MM.1S (cell line): ENCODE data around the gene UBAC2.

Experiments
- DNase-seq: peaks from one replicate; pipeline ENCODE4 v3.0.0-alpha.2; 2015
- H2AFZ ChIP-seq: fragments of 300-600 bp; sonication (generic); 2 replicates; pipeline ENCODE4 v1.6.0; 2016; ENCODE audit warnings: antibody characterized with exemption, low read length
- H3F3A ChIP-seq: fragments of 300-600 bp; sonication (generic); 2 replicates; pipeline ENCODE4 v1.6.1; 2016; ENCODE audit warnings: mild to moderate bottlenecking, antibody characterized with exemption, low read length, moderate library complexity, mixed read lengths; ENCODE audit not compliant: insufficient read depth
- H3K27ac ChIP-seq: fragments of 300-600 bp; sonication (generic); 2 replicates; pipeline ENCODE4 v1.5.1; 2016; ENCODE audit warnings: mild to moderate bottlenecking, low read length
- H3K27me3 ChIP-seq: fragments of 300-600 bp; sonication (generic); replicated peaks from 2 replicates; pipeline ENCODE4 v1.6.0; 2016; ENCODE audit warnings: low read length; ENCODE audit not compliant: insufficient read depth
- H3K36me3 ChIP-seq: fragments of 300-600 bp; sonication (generic); replicated peaks from 2 replicates; pipeline ENCODE4 v1.6.1; 2016; ENCODE audit warnings: mild to moderate bottlenecking, low read length, mixed read lengths; ENCODE audit not compliant: insufficient read depth
- H3K4me1 ChIP-seq: fragments of 300-600 bp; sonication (generic); 2 replicates; pipeline ENCODE4 v1.6.1; 2016; ENCODE audit warnings: low read length, mixed read lengths
- H3K4me2 ChIP-seq: fragments of 300-600 bp; sonication (generic); 2 replicates; pipeline ENCODE4 v1.6.0; 2016; ENCODE audit warnings: low read depth, low read length
- H3K4me3 ChIP-seq: fragments of 300-600 bp; sonication (generic); 2 replicates; pipeline ENCODE4 v1.5.1; 2016; ENCODE audit warnings: low read length, mixed read lengths
- H3K79me2 ChIP-seq: fragments of 300-600 bp; sonication (generic); 2 replicates; pipeline ENCODE4 v1.6.1; 2016; ENCODE audit warnings: mixed run types, low read length, mixed read lengths
- H3K9ac ChIP-seq: fragments of 300-600 bp; sonication (generic); 2 replicates; pipeline ENCODE4 v1.6.1; 2016; ENCODE audit warnings: low read length, mixed read lengths
- H3K9me2 ChIP-seq: fragments of 300-600 bp; sonication (generic); replicated peaks from 2 replicates; pipeline ENCODE4 v1.6.1; 2016; ENCODE audit warnings: mild to moderate bottlenecking, low read length, mixed read lengths; ENCODE audit not compliant: insufficient read depth
- H3K9me3 ChIP-seq: fragments of 300-600 bp; sonication (generic); replicated peaks from 2 replicates; pipeline ENCODE4 v1.6.1; 2016; ENCODE audit warnings: mild to moderate bottlenecking, low read length, mixed read lengths; ENCODE audit not compliant: insufficient read depth
- H4K20me1 ChIP-seq: fragments of 300-600 bp; sonication (generic); 2 replicates; pipeline ENCODE4 v1.6.1; 2016; ENCODE audit warnings: mild to moderate bottlenecking, low read length, moderate library complexity, mixed read lengths; ENCODE audit not compliant: insufficient read depth
- EZH2 ChIP-seq: fragments of 300-600 bp; sonication (generic); optimal IDR thresholded peaks from 2 replicates; pipeline ENCODE3; 2017; ENCODE audit warnings: low read depth, mild to moderate bottlenecking, antibody characterized with exemption, low read length, mixed read lengths
- EZH2phosphoT487 ChIP-seq: fragments of 300-600 bp; sonication (generic); IDR thresholded peaks from 2 replicates; pipeline ENCODE4 v1.6.1; 2018; ENCODE audit warnings: antibody characterized with exemption, low read length
- TF ChIP-seq, protein P1 (sequence below): fragments of 300-600 bp; sonication (generic); IDR thresholded peaks from 2 replicates; pipeline ENCODE4 v1.5.1; 2016; ENCODE audit warnings: antibody characterized with exemption, low read length, mixed read lengths

UBAC2 gene

GRCh38 chr13:99313501-99313900 is 112.8 kb downstream of the UBAC2 start:
- Histone ChIP-seq H2AFZ (no peak overlapping the region), H3K27me3 (no peaks in the 10 kb centered on the region), H3K79me2 (no peaks in the 10 kb centered on the region), H3K36me3 (no peaks in the 10 kb centered on the region), H3K4me3 (no peak overlapping the region), H3K27ac (no peak overlapping the region), H3K9me2 (no peaks in the 10 kb centered on the region), H3K4me1 (no peaks in the 10 kb centered on the region), H3K9me3 (no peaks in the 10 kb centered on the region), H3K9ac (no peak overlapping the region), H3K4me2 (no peak overlapping the region), H3F3A (no peaks in the 10 kb centered on the region), H4K20me1 (no peaks in the 10 kb centered on the region)
- TF ChIP-seq, protein P1, sequence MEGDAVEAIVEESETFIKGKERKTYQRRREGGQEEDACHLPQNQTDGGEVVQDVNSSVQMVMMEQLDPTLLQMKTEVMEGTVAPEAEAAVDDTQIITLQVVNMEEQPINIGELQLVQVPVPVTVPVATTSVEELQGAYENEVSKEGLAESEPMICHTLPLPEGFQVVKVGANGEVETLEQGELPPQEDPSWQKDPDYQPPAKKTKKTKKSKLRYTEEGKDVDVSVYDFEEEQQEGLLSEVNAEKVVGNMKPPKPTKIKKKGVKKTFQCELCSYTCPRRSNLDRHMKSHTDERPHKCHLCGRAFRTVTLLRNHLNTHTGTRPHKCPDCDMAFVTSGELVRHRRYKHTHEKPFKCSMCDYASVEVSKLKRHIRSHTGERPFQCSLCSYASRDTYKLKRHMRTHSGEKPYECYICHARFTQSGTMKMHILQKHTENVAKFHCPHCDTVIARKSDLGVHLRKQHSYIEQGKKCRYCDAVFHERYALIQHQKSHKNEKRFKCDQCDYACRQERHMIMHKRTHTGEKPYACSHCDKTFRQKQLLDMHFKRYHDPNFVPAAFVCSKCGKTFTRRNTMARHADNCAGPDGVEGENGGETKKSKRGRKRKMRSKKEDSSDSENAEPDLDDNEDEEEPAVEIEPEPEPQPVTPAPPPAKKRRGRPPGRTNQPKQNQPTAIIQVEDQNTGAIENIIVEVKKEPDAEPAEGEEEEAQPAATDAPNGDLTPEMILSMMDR: no peak
- TF ChIP-seq EZH2phosphoT487 (no peak), EZH2 (no peak)
- no peak for DNase-seq

DNA sequence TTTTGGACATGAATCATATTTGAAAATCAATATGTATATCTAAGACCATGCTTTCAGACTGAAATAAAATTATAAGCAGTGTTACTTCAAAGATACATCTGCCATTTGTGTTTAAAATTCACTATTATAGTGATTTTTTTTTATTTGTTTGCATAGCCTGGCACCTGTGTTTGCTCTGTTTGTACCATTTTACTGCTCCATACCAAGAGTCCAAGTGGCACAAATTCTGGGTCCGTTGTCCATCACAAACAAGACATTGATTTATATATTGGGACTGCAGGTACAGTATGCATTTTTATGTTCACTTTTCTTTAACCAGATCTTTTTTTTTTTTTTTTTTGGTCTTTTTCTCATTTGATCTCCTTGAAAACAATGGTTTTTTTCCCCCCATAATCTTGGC is 113.3 kb downstream of the UBAC2 start:
- TF ChIP-seq, protein P1: no peak
- no peak for TF ChIP-seq EZH2
- no peak for TF ChIP-seq EZH2phosphoT487
- no peak for DNase-seq
- Histone ChIP-seq H3K36me3 (no peaks in the 10 kb centered on the region), H3K27me3 (no peaks in the 10 kb centered on the region), H3K4me1 (no peaks in the 10 kb centered on the region), H3K9me2 (no peaks in the 10 kb centered on the region), H4K20me1 (no peaks in the 10 kb centered on the region), H2AFZ (no peak overlapping the region), H3K4me2 (no peak overlapping the region), H3K79me2 (no peaks in the 10 kb centered on the region), H3K4me3 (no peak overlapping the region), H3K27ac (no peak overlapping the region), H3K9ac (no peak overlapping the region), H3F3A (no peaks in the 10 kb centered on the region), H3K9me3 (no peaks in the 10 kb centered on the region)

GRCh38 chr13:99314640-99315176 is 114.1 kb downstream of the UBAC2 start:
- TF ChIP-seq EZH2 (no peak), EZH2phosphoT487 (no peak)
- TF ChIP-seq, protein P1: no peak
- no peak overlapping the region for H3K27ac ChIP-seq
- H3K9ac ChIP-seq: no peak overlapping the region

More at GRCh38 chr13:99314640-99315176, 114.1 kb downstream of the UBAC2 start:
- Histone ChIP-seq H3K36me3 (no peaks in the 10 kb centered on the region), H3K9me2 (no peaks in the 10 kb centered on the region), H3K79me2 (no peaks in the 10 kb centered on the region), H3K27me3 (no peaks in the 10 kb centered on the region), H3K4me3 (no peak overlapping the region), H4K20me1 (no peaks in the 10 kb centered on the region), H3F3A (no peaks in the 10 kb centered on the region), H3K4me1 (no peaks in the 10 kb centered on the region), H3K4me2 (no peak overlapping the region), H2AFZ (no peak overlapping the region), H3K9me3 (no peaks in the 10 kb centered on the region)
- DNase-seq: no peak
